ENCODE measurements around the gene FBXO31. TPM values are rescaled to one million over a fixed set of nuclear protein-coding genes. Genes with fewer than 3 reads are reported as not detected.
"Not testable (repeated sequence)": the region's sequence is repeated elsewhere in the genome, so short reads cannot be mapped to it uniquely, and the experiment has no call there.

The FBXO31 gene
- total RNA-seq, 4 donors from 2014 or later: 156 to 264 (median 201) TPM

DNA sequence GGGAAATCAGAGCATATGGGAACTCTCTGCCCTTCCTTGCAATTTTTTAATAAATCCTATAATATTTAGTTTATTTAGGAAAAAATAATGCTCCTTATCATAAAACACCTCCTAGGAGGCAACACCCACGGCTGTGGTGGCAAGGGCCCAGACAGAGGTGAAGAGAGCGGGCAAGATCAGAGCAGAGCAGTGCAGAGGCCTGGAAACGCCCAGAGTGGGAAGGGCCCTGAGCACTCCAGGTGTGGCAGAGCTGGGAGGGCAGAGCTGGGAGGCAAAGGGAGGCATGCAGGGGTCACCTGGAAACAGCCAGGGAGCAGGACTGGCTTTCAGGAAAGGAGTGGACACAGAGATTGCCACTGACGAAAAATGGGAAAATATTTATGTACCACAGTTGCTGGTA is 17.3 kb downstream of the FBXO31 start:
- no peak for TF ChIP-seq POLR2A (IDR thresholded peaks at IDR 0.05)
- TF ChIP-seq, protein P1, sequence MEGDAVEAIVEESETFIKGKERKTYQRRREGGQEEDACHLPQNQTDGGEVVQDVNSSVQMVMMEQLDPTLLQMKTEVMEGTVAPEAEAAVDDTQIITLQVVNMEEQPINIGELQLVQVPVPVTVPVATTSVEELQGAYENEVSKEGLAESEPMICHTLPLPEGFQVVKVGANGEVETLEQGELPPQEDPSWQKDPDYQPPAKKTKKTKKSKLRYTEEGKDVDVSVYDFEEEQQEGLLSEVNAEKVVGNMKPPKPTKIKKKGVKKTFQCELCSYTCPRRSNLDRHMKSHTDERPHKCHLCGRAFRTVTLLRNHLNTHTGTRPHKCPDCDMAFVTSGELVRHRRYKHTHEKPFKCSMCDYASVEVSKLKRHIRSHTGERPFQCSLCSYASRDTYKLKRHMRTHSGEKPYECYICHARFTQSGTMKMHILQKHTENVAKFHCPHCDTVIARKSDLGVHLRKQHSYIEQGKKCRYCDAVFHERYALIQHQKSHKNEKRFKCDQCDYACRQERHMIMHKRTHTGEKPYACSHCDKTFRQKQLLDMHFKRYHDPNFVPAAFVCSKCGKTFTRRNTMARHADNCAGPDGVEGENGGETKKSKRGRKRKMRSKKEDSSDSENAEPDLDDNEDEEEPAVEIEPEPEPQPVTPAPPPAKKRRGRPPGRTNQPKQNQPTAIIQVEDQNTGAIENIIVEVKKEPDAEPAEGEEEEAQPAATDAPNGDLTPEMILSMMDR (IDR thresholded peaks at IDR 0.05 in 4 of 5, conservative IDR thresholded peaks at IDR 0.05 in 1 of 5): no peak
- in situ Hi-C loops (cut with MboI; ENCODE audit: low sequenced_read_pairs in 4 of 4): no loop called here
- peaks cover 80 to 90% of the 10 kb centered on the region in 2 donors for H3K4me1 ChIP-seq
- intact Hi-C loops (cut with DNase I; ENCODE audit: low total_unique reads): no loop called here
- DNase-seq (no peak), ATAC-seq (no peak)
- no peaks in the 10 kb centered on the region for H3K27me3 ChIP-seq
- H3K36me3 ChIP-seq: no peaks in the 10 kb centered on the region
- no peak overlapping the region for H3K4me3 ChIP-seq
- H3K27ac ChIP-seq: peak overlapping the region; percentile 92 to 97 (median 93)
- H3K9me3 ChIP-seq: no peaks in the 10 kb centered on the region

DNA sequence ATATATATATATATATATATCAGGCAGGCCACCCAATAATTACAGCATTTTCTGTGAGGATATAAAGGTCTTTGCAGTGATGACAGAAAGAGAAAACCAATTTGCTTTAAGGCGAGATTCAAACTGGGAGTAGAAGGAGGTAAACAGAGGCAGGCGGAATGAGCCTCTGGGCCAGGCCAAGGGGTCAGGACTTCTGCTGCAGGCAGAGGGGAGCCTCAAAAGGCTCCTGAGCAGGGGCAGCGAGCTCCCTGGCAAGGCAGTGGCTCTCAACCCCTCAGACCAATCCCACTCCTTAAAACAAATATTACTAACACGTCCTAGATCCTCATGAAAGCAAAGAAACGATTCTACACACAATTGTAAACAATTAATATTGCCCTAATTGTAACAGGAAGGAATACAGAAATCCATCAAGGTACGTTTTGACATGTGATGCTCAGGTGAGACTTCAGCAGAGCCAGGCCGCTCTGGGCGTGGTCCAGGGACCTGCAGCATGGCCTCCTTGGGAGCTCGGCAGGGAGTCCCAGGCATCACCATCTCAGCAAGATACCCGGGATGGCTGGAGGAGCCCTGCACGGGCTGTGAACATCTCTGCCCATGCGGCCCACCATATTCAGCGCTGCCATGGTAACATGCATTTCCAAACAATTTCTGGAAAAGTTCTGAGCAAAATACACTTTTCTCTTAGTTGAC is 18.4 kb downstream of the FBXO31 start:
- no peak for TF ChIP-seq POLR2A (IDR thresholded peaks at IDR 0.05)
- TF ChIP-seq, protein P1 (IDR thresholded peaks at IDR 0.05 in 4 of 5, conservative IDR thresholded peaks at IDR 0.05 in 1 of 5): no peak
- Histone ChIP-seq H3K4me3 (no peak overlapping the region), H3K27me3 (no peaks in the 10 kb centered on the region), H3K27ac (peak overlapping the region; percentile 92 to 97 (median 93)), H3K9me3 (no peaks in the 10 kb centered on the region), H3K36me3 (no peaks in the 10 kb centered on the region), H3K4me1 (peaks cover 81 to 86% of the 10 kb centered on the region in 2 donors)
- in situ Hi-C loops (cut with MboI; ENCODE audit: low sequenced_read_pairs in 4 of 4) (no loop called here), intact Hi-C loops (cut with DNase I; ENCODE audit: low total_unique reads) (no loop called here)
- ATAC-seq: no peak
- DNase-seq: no peak

DNA sequence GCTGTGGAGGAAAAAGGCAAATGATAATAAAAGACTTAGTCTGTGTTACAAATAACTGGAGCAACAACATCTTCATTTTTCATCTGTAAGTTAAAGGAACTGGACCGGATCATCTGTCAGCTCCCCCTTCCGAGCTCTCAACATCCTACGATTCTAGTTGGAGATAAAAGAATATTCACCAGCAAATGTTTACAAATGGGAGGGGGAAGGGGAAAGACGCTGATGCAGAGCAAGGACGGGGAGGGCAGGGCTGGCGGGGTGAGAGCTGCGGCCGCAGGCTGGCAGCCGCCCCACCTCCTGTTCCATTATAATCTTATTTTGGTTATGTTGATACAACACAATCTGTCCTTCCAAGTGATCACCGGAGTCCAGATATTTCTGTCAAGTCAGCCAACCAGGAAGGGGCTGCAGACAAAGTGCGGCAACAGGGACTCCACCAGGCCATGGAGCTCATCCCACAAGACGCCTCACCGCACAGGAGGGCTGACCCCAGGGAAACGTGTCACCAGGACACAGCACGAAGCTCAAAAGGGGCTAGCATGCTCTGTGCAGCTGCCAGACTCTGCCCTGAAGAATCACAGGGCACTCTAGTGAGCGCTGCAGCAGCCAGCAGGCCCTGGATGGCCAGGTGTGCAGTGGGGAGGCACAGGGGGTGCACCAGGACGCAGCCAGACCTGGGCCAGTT is 19.7 kb downstream of the FBXO31 start:
- Histone ChIP-seq H3K27me3 (no peaks in the 10 kb centered on the region), H3K4me3 (peak overlapping the region in 3 of 4 donors; percentile 13 to 20 (median 15)), H3K4me1 (peaks cover 80 to 84% of the 10 kb centered on the region in 2 donors), H3K36me3 (no peaks in the 10 kb centered on the region), H3K27ac (peak overlapping the region; percentile 92 to 97 (median 93)), H3K9me3 (no peaks in the 10 kb centered on the region)
- TF ChIP-seq POLR2A (IDR thresholded peaks at IDR 0.05): peak in 1 of 2 donors; percentile 33
- TF ChIP-seq, protein P1 (IDR thresholded peaks at IDR 0.05 in 4 of 5, conservative IDR thresholded peaks at IDR 0.05 in 1 of 5): no peak
- DNase-seq (peak; percentile 73 to 75), ATAC-seq (peak; percentile 71 to 75)
- intact Hi-C loops (cut with DNase I; ENCODE audit: low total_unique reads) (no loop called here), in situ Hi-C loops (cut with MboI; ENCODE audit: low sequenced_read_pairs in 4 of 4) (no loop called here)

DNA sequence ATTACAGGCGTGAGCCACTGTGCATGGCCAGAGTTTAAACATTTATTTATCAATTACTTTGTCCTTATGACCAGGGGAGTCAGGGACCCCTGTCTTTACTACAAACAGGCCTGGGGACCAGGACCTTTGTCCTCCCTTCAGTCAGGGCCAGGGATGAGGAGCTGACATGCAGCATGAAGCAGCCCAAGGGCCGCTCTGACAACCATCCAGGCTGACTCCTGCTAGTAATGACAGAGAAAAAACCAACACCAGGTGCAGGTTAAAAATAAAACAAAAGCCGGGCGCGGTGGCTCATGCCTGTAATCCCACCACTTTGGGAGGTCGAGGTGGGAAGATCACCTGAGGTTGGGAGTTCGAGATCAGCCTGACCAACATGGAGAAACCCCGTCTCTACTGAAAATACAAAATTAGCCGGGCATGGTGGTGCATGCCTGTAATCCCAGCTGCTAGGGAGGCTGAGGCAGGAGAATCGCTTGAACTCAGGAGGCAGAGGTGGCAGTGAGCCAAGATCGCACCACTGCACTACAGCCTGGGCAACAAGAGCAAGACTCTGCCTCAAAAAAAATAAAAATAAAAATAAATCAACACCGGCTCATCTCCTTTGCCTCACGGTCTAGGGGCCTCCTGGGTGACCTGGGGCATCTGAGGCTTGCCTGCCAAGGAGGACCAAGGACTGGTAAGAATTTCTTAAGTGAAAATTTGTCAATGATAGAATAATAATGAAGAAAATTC is 20.6 kb downstream of the FBXO31 start:
- H3K27me3 ChIP-seq; H3K36me3 ChIP-seq; H3K9me3 ChIP-seq; in situ Hi-C loops (cut with MboI; ENCODE audit: low sequenced_read_pairs in 4 of 4); intact Hi-C loops (cut with DNase I; ENCODE audit: low total_unique reads): not testable (repeated sequence)
- peak overlapping the region in 1 of 4 donors; percentile 15 for H3K4me3 ChIP-seq
- peaks cover 78 to 85% of the 10 kb centered on the region in 2 donors for H3K4me1 ChIP-seq
- DNase-seq: peak; percentile 40 to 72
- peak overlapping the region; percentile 92 to 97 (median 93) for H3K27ac ChIP-seq
- peak; percentile 69 for TF ChIP-seq POLR2A (IDR thresholded peaks at IDR 0.05)
- ATAC-seq: peak; percentile 20 to 28

All from gastrocnemius medialis (tissue), 4 donors.